GM18867 (cell line): Measurements from ENCODE around the gene SLC6A18.

Source experiments
- ATAC-seq: cut with Tn5 transposase; IDR thresholded peaks from one replicate; pipeline ENCODE4 v1.9.1; 2021; ENCODE audit warnings: mild to moderate bottlenecking, moderate library complexity; ENCODE audit not compliant: unreplicated experiment

SLC6A18 gene

DNA sequence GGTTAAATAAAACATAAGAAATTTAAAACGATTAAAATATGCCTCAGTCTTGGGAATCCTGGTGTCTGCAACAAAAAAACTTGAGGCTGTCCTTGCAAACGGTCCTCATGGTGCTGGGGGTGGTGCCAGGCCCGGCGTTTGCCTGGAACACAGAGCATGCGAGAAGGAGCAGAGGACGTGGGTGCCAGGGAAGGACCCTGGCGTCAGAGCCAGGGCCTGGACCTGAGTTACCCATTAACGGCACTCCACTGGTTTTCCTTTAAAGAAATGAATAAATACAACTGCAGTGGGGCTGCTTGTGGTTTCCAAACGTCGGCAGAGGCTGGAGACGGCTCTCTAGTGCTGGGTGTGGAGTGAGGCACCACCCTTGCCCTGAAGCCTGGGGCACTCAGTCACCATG is at the start of gene SLC6A18:
TSS of gene SLC6A18 (plus strand) at position 301 of the 400 bp plus-strand sequence. CDS start at position 398, 97 bp downstream.
- no peak for ATAC-seq

DNA sequence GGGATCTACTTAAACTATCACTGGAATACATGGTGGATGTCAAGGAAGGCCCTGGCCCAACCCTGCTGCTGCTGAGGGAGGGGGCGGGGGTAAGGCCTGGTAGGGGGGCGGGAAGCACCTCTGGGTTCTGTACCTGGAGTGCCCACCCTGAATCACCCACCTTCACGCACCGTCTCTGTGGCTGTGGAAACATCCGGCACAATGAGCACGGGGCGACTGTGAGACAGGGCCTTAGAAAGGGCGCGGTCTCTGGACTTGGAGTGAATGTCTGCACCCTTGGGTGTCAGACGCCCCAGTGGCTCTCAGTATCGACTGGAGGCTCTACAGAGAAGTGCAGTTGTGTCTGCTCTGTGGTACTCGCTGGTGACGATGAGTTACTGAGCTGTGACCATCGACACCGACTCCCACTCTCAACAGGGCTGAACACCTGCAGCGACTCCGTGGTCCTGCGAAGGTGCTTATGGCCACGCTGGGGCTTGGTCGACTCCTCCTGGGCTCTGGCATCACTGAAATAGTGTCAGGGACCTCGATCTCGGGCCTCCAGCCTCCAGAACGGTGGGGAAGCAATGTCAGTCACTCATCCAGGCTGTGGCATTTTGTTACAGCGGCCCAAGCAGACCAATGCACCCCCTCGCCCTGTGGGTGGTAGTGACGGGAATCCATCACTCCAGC is 49.2 kb upstream of the SLC6A18 start:
- no peak for ATAC-seq

- ATAC-seq, result no peak
Measured at GRCh38 chr5:1176473-1177391, 48.4 kb upstream of the SLC6A18 start.

- no peak for ATAC-seq
Measured at GRCh38 chr5:1177826-1178528, 47.2 kb upstream of the SLC6A18 start.

DNA sequence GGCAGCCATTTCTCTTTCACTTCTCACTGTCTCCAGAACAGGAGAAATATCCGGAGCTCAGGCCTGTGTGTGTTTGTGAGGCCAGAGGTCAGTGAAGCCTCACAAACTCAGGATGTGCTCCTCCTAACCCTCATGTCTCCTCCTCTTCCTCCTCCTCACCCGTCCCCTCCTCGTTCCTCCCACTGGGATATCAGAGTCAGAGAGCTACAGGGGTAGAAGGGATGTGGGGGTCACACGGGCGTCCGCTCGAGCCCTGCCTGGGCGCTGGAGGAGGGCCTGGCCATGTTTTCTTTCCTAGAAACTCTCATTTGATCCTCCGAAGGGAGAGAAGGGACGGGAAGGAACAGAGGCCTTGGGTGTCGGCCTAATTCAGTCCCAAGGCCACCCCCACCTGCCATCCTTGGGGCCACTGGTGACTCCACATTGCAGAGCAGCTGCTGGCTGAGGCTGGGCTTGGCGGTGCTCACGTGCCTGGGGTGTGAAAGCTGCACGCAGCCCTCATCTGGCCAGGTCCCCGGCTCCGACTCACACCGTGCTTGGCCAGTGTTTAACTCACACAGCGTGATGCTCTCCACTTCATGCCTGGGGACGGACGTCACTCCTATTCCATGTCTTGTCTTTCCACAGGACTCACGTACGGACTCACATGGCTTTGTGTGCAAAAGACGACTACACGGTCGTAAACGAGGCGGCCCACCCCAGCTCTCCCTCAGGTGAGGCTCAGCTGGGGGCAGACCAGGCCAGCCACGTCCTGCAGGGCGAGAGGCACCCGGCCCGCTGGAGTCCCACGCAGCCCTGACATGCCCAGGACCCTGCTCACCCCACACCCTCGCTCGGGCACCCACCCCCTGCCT is 46.4 kb upstream of the SLC6A18 start:
- ATAC-seq, result no peak

DNA sequence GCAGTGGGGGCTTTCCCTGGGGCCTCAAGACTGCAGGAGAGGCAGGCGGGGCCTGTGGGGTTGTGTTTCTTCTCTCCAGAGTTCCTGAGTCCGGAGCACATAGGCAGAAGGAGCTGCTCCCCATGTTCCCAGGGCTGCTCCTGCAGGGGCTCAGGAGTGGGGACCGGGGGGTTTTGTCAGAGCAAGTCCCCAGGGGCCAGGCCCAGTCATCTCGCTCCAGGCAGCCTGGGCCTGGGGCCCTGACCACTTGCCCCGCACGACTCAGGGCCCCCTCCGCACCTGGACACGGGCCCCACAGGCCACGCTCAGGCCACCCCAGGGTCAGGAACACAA is 45.8 kb upstream of the SLC6A18 start:
- ATAC-seq, result no peak

- no peak for ATAC-seq
Measured at GRCh38 chr5:1180096-1180495, 45.1 kb upstream of the SLC6A18 start.

GRCh38 chr5:1180841-1181271 is 44.3 kb upstream of the SLC6A18 start:
- no peak for ATAC-seq

- no peak for ATAC-seq
Measured at GRCh38 chr5:1181451-1182359, 43.5 kb upstream of the SLC6A18 start.

DNA sequence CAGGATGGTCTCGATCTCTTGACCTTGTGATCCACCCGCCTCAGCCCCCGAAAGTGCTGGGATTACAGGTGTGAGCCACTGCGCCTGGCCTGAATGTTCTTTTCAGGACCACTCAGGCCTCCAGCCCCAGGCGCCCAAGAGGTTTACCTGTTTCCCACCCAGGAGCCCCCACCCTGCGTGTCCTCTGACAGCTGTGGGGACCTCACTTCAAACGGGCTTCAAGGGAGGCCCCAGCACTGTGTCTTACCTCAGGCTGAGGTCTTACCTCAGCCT is 42.9 kb upstream of the SLC6A18 start:
- ATAC-seq, result no peak

- no peak for ATAC-seq
Measured at GRCh38 chr5:1182633-1183423, 42.4 kb upstream of the SLC6A18 start.

DNA sequence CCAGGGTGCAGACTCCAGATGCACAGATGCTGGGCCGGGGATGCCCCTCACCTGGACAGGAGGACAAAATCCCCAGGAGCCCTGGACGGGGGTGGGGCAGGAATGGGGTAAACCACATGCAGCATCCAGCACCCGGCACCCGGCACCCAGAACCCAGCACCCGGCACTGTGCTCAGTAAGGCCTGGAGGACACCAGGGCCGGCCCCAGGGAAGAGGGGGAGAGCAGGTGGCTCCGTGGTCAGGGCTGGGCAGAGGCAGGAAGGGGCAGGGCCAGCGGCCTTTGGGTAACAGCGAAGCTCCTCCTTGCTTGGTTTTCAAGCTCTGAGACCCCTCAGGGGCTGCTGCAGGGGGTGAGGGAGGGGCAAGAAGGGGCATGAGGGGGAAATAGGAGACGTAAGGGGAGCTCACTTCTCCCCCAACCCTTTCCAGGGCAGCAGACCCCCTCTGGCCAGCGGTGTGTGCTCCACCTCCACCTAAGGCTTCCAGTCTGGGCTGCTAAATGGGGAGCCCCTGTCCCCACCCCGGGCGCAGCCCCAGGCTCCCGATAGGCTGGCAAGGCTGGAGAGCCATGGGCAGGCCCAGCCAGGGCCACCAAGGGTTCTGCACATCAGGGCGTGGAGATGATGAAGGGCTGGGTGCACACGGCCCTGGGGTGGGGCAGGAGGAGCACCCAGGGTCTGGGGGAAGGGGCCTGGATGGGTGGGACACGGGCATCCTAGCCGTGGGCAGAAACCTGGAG is 41.6 kb upstream of the SLC6A18 start:
- ATAC-seq, result no peak

DNA sequence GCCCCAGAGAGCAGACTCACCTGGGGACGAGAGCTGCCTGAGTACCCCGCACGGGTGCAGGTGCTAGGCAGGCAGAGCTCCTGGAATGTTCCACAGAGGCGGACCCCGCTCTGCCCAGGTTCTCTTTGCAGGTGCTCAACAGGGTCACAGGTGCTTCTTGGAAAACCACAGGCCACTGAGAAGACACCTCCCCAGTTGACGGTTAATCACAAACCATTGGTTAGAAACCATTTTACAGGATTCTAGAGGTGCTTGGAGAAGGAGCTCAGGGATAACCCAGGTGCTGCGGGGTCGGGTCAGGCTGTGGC is 41.1 kb upstream of the SLC6A18 start:
- ATAC-seq, result no peak

DNA sequence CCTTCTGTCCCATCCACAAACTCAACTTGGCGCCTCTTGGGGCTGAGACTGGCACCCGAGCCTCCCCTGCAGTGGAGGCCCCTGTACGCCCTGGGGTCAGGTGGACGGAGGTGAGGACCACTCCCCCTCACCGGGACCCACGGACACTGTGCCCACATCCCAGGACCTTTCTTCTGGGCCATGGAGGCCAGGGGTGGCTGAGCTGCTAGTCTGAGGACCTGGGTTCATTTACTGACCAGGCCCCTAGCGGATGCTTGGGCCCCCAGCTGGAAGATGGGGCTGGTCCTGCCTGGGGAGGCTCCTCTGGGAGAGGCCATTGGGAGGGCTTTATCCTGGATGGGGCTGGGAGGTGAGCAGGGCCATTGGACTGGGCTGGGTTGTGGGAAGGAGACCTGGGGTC is 40.7 kb upstream of the SLC6A18 start:
- no peak for ATAC-seq

- no peak for ATAC-seq
Measured at GRCh38 chr5:1185038-1185627, 40.0 kb upstream of the SLC6A18 start.

- ATAC-seq, result no peak
Measured at GRCh38 chr5:1185629-1186350, 39.4 kb upstream of the SLC6A18 start.

- no peak for ATAC-seq
Measured at GRCh38 chr5:1186351-1187233, 38.6 kb upstream of the SLC6A18 start.
